ENCODE results near the gene PARP15.

- TF ChIP-seq EP300 (IDR thresholded peaks at IDR 0.05): no peak
- TF ChIP-seq POLR2AphosphoS5 (IDR thresholded peaks at IDR 0.05): no peak
Measured at GRCh38 chr3:122619040-122619439, 41.6 kb downstream of the PARP15 start.
